ENCODE data around the gene MAML3.

MAML3 gene

DNA sequence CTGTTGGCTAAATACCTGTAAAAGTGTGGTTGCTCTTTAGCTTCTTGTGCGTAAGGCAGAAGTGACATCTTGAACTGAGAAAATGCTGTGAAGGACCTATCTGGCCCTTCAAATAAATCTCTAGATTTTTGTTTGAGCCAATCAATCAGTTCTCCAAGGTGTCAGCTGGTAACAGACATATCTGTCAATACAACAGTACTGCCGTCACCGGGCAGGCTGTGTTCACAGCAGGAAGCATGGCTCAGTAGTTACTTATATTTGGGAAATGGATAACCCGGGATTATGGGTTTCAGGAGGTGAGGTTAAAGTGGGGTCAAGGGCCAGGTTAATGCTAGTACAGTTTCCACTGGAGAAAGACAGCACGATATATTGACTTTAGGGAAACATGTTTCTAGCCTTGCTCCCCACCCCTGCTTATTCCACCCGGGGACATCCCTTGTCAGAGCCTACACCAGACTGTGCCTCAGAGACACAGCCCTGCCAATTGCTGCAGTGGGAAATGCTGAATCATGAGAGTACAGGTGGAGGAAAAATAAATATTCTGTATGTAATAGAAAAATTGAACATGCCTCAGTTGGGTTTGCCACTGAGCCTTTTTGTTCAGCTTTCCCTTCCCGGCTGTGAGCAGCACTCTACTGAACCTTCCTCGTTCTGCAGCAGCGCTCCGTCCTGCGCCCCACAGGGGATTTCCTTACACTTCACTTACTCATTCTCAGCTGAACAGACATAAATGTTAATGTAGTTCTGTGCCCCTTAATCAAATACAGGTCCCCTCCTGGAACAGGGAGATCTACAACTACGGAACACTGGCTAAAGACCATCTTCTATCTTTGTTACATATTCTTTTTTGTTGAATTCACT is 367.3 kb downstream of the MAML3 start:
- Histone ChIP-seq H3K36me3 (ENCODE audit: insufficient read depth, low read length) (no peaks in the 10 kb centered on the region), H4K20me1 (ENCODE audit: insufficient read depth, low read length) (no peaks in the 10 kb centered on the region), H3K79me2 (ENCODE audit: insufficient read depth, low read length) (no peaks in the 10 kb centered on the region), H3K4me2 (ENCODE audit: low read length) (no peak overlapping the region), H3K4me3 (ENCODE audit: low read depth, low read length, poor library complexity, severe bottlenecking) (no peak overlapping the region), H3K9me3 (ENCODE audit: low read length) (no peaks in the 10 kb centered on the region), H3K27me3 (ENCODE audit: insufficient read depth, low read length) (no peaks in the 10 kb centered on the region), H3K27ac (ENCODE audit: low read depth, low read length, poor library complexity, severe bottlenecking) (no peak overlapping the region), H3K9ac (ENCODE audit: low read length) (no peak overlapping the region), H3K4me1 (ENCODE audit: insufficient read depth, low read length, severe bottlenecking) (no peaks in the 10 kb centered on the region), H3K9me2 (ENCODE audit: low read depth, low read length) (no peaks in the 10 kb centered on the region), H2AFZ (ENCODE audit: low read length) (no peak overlapping the region), H3F3A (ENCODE audit: insufficient read depth, low read length) (no peaks in the 10 kb centered on the region)
- TF ChIP-seq EZH2 (IDR thresholded peaks at IDR 0.05; ENCODE audit: borderline replicate concordance, low read length): no peak
- TF ChIP-seq, protein P1, sequence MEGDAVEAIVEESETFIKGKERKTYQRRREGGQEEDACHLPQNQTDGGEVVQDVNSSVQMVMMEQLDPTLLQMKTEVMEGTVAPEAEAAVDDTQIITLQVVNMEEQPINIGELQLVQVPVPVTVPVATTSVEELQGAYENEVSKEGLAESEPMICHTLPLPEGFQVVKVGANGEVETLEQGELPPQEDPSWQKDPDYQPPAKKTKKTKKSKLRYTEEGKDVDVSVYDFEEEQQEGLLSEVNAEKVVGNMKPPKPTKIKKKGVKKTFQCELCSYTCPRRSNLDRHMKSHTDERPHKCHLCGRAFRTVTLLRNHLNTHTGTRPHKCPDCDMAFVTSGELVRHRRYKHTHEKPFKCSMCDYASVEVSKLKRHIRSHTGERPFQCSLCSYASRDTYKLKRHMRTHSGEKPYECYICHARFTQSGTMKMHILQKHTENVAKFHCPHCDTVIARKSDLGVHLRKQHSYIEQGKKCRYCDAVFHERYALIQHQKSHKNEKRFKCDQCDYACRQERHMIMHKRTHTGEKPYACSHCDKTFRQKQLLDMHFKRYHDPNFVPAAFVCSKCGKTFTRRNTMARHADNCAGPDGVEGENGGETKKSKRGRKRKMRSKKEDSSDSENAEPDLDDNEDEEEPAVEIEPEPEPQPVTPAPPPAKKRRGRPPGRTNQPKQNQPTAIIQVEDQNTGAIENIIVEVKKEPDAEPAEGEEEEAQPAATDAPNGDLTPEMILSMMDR (IDR thresholded peaks at IDR 0.05; ENCODE audit: low read length): no peak

DNA sequence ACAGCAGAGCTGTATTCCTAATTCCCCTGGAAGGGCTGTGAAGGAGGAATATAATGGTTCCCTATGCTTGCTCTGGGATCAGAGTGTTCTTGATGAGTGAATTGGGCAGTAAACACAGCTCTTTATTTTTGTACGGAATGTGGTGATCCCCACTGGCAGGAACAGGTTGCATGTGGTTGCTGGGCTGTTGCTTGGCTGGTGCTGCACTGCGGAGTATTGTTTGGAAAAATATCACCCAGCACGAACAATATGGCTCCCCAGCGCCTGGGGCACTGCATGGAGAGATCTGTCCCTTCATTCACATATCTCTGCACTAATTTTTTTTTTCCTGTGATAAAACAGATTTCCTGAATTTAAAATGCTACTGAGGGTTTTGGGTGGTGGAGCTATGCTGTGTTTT is 368.6 kb downstream of the MAML3 start:
- no peak overlapping the region for H2AFZ ChIP-seq (ENCODE audit: low read length)
- H3K4me3 ChIP-seq (ENCODE audit: low read depth, low read length, poor library complexity, severe bottlenecking): no peak overlapping the region
- no peak overlapping the region for H3K4me2 ChIP-seq (ENCODE audit: low read length)
- H3K27me3 ChIP-seq (ENCODE audit: insufficient read depth, low read length): no peaks in the 10 kb centered on the region
- TF ChIP-seq, protein P1 (IDR thresholded peaks at IDR 0.05; ENCODE audit: low read length): no peak
- TF ChIP-seq EZH2 (IDR thresholded peaks at IDR 0.05; ENCODE audit: borderline replicate concordance, low read length): no peak
- no peak overlapping the region for H3K9ac ChIP-seq (ENCODE audit: low read length)
- H3K9me2 ChIP-seq (ENCODE audit: low read depth, low read length): no peaks in the 10 kb centered on the region
- H3K9me3 ChIP-seq (ENCODE audit: low read length): no peaks in the 10 kb centered on the region
- H3F3A ChIP-seq (ENCODE audit: insufficient read depth, low read length): no peaks in the 10 kb centered on the region
- H3K4me1 ChIP-seq (ENCODE audit: insufficient read depth, low read length, severe bottlenecking): no peaks in the 10 kb centered on the region
- H3K79me2 ChIP-seq (ENCODE audit: insufficient read depth, low read length): no peaks in the 10 kb centered on the region
- no peaks in the 10 kb centered on the region for H3K36me3 ChIP-seq (ENCODE audit: insufficient read depth, low read length)
- H3K27ac ChIP-seq (ENCODE audit: low read depth, low read length, poor library complexity, severe bottlenecking): no peak overlapping the region
- H4K20me1 ChIP-seq (ENCODE audit: insufficient read depth, low read length): no peaks in the 10 kb centered on the region

DNA sequence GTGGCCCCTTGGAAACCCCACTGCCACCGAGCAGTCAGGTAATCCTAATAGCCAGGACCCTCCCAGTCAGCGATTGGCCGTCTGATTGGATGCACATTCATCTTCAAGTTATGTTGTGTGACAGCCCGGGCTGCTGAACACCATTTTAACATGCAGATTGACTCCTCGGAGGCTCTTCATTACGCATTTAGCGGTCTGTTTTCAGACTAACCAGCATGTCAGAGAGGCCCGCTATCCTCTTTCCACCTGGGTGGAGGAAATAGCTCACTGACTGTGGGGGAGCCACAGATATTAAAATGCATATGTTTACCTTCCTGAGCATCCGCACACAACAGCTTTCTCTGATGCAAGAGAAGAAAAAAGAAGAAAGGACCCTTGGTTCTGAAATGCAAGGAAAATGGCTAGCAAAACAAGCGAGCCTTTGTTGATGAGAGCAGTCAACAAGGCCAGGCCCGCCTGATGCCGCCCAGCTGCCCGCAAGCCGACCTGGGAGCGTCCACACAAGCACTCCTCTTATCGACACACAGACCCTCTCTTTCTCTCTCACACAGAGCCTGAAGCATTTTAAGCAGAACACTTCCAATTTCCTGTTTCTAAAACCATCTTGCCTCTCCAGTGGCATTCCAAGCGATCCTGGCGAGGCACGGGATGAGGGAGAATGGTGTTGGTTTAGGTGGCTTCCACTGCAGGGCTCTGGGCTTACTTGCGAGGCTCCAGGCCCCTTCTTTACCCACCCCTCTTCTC is 370.1 kb downstream of the MAML3 start:
- Histone ChIP-seq H3K4me1 (ENCODE audit: insufficient read depth, low read length, severe bottlenecking) (no peaks in the 10 kb centered on the region), H4K20me1 (ENCODE audit: insufficient read depth, low read length) (no peaks in the 10 kb centered on the region), H3K9me3 (ENCODE audit: low read length) (no peaks in the 10 kb centered on the region), H3K9ac (ENCODE audit: low read length) (no peak overlapping the region), H3F3A (ENCODE audit: insufficient read depth, low read length) (no peaks in the 10 kb centered on the region), H3K4me3 (ENCODE audit: low read depth, low read length, poor library complexity, severe bottlenecking) (no peak overlapping the region), H2AFZ (ENCODE audit: low read length) (no peak overlapping the region), H3K4me2 (ENCODE audit: low read length) (no peak overlapping the region), H3K27me3 (ENCODE audit: insufficient read depth, low read length) (no peaks in the 10 kb centered on the region), H3K27ac (ENCODE audit: low read depth, low read length, poor library complexity, severe bottlenecking) (no peak overlapping the region), H3K79me2 (ENCODE audit: insufficient read depth, low read length) (no peaks in the 10 kb centered on the region), H3K9me2 (ENCODE audit: low read depth, low read length) (no peaks in the 10 kb centered on the region), H3K36me3 (ENCODE audit: insufficient read depth, low read length) (no peaks in the 10 kb centered on the region)
- TF ChIP-seq, protein P1 (IDR thresholded peaks at IDR 0.05; ENCODE audit: low read length): no peak
- TF ChIP-seq EZH2 (IDR thresholded peaks at IDR 0.05; ENCODE audit: borderline replicate concordance, low read length): no peak
